ENCODE data around the gene FABP3. TPM values are rescaled to one million over a fixed set of nuclear protein-coding genes. Genes with fewer than 3 reads are reported as not detected.

The FABP3 gene
- total and polyA plus RNA-seq, 4 donors, result 1.7 to 39.8 (median 13.3) TPM

GRCh38 chr1:31415658-31416057 is 42.8 kb upstream of the FABP3 start:
- no peak for ATAC-seq (ENCODE audit: insufficient read depth, low FRiP score)
- WGBS, 2 donors, result 91 to 100% methylated on average over 2 of the region's 2 CpGs

GRCh38 chr1:31414980-31415370 is 42.1 kb upstream of the FABP3 start:
- TF ChIP-seq, protein P1, sequence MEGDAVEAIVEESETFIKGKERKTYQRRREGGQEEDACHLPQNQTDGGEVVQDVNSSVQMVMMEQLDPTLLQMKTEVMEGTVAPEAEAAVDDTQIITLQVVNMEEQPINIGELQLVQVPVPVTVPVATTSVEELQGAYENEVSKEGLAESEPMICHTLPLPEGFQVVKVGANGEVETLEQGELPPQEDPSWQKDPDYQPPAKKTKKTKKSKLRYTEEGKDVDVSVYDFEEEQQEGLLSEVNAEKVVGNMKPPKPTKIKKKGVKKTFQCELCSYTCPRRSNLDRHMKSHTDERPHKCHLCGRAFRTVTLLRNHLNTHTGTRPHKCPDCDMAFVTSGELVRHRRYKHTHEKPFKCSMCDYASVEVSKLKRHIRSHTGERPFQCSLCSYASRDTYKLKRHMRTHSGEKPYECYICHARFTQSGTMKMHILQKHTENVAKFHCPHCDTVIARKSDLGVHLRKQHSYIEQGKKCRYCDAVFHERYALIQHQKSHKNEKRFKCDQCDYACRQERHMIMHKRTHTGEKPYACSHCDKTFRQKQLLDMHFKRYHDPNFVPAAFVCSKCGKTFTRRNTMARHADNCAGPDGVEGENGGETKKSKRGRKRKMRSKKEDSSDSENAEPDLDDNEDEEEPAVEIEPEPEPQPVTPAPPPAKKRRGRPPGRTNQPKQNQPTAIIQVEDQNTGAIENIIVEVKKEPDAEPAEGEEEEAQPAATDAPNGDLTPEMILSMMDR (IDR thresholded peaks at IDR 0.05; ENCODE audit: control extremely low read depth, extremely low read depth), result no peak
- H3K4me1 ChIP-seq (ENCODE audit: control insufficient read depth in 5 of 5, insufficient read depth in 5 of 5, low read length in 5 of 5), result peaks cover 0 to 15% (median 6%) of the 10 kb centered on the region in 5 donors
- H3K4me3 ChIP-seq, result no peak overlapping the region
- no peak overlapping the region for H3K27ac ChIP-seq (ENCODE audit: low read depth in 1 of 2, low read length in 1 of 2)
- ATAC-seq (ENCODE audit: insufficient read depth, low FRiP score) (no peak), DNase-seq (no peak)
- 95 to 98% methylated on average over 4 of the region's 4 CpGs for WGBS, 2 donors
- H3K9ac ChIP-seq (ENCODE audit: insufficient read depth in 1 of 2, low read length in 2 of 2), result no peak overlapping the region
- peaks cover 0 to 8% (median 0%) of the 10 kb centered on the region in 3 donors for H3K27me3 ChIP-seq (ENCODE audit: control insufficient read depth in 3 of 3, insufficient read depth in 3 of 3, low read length in 2 of 3)
- H3K9me3 ChIP-seq (ENCODE audit: control insufficient read depth in 4 of 4, insufficient read depth in 3 of 4, low read length in 3 of 4), result peaks cover 0 to 2% (median 0%) of the 10 kb centered on the region in 4 donors
- H3K36me3 ChIP-seq (ENCODE audit: control insufficient read depth in 4 of 4, insufficient read depth in 4 of 4, low read length in 4 of 4), result no peaks in the 10 kb centered on the region

More at GRCh38 chr1:31415658-31416057, 42.8 kb upstream of the FABP3 start:
- H3K4me3 ChIP-seq, result no peak overlapping the region
- no peak overlapping the region for H3K27ac ChIP-seq (ENCODE audit: low read depth in 1 of 2, low read length in 1 of 2)
- peaks cover 0 to 8% (median 0%) of the 10 kb centered on the region in 3 donors for H3K27me3 ChIP-seq (ENCODE audit: control insufficient read depth in 3 of 3, insufficient read depth in 3 of 3, low read length in 2 of 3)
- H3K36me3 ChIP-seq (ENCODE audit: control insufficient read depth in 4 of 4, insufficient read depth in 4 of 4, low read length in 4 of 4), result no peaks in the 10 kb centered on the region
- no peak for DNase-seq
- peaks cover 0 to 2% (median 0%) of the 10 kb centered on the region in 4 donors for H3K9me3 ChIP-seq (ENCODE audit: control insufficient read depth in 4 of 4, insufficient read depth in 3 of 4, low read length in 3 of 4)
- TF ChIP-seq, protein P1 (IDR thresholded peaks at IDR 0.05; ENCODE audit: control extremely low read depth, extremely low read depth), result no peak
- H3K9ac ChIP-seq (ENCODE audit: insufficient read depth in 1 of 2, low read length in 2 of 2), result no peak overlapping the region
- peaks cover 0 to 15% (median 6%) of the 10 kb centered on the region in 5 donors for H3K4me1 ChIP-seq (ENCODE audit: control insufficient read depth in 5 of 5, insufficient read depth in 5 of 5, low read length in 5 of 5)

DNA sequence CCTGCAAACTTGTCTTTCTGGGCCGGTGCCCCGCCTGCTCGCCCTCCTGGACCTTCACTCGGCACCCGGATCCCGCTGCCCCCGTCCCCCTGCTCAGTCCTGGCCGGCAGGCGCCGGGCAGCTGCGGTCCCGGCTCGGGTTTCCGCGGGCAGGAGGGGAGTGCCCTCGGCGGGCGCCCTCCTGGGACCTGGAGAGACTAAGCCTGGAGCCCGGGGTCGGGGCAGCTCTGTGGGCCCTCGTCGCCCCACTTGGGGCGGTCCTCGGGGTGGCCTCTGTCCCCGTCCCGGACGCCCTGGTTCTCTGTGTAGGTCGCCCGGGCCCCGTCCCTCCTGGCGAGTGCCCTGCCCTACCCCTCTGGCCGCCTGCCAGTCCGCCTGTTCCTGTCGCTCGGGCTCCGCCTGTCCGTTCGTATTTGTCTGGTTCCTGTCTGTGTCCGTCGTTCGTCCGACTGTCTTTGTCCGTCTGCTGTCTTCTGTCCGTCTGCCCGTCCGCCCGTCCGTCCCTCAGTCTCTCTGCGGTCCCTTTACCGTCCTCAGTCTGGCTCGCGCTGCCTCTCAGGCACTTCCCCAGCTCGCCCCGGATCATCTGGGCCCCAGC is 40.6 kb upstream of the FABP3 start:
- Histone ChIP-seq H3K27me3 (ENCODE audit: control insufficient read depth in 3 of 3, insufficient read depth in 3 of 3, low read length in 2 of 3) (peaks cover 0 to 8% (median 0%) of the 10 kb centered on the region in 3 donors), H3K36me3 (ENCODE audit: control insufficient read depth in 4 of 4, insufficient read depth in 4 of 4, low read length in 4 of 4) (no peaks in the 10 kb centered on the region), H3K9ac (ENCODE audit: insufficient read depth in 1 of 2, low read length in 2 of 2) (peak overlapping the region in 1 of 2 donors; percentile 63), H3K4me3 (peak overlapping the region; percentile 57), H3K4me1 (ENCODE audit: control insufficient read depth in 5 of 5, insufficient read depth in 5 of 5, low read length in 5 of 5) (peaks cover 0 to 15% (median 6%) of the 10 kb centered on the region in 5 donors), H3K9me3 (ENCODE audit: control insufficient read depth in 4 of 4, insufficient read depth in 3 of 4, low read length in 3 of 4) (peaks cover 0 to 2% (median 0%) of the 10 kb centered on the region in 4 donors), H3K27ac (ENCODE audit: low read depth in 1 of 2, low read length in 1 of 2) (peak overlapping the region; percentile 79 to 82)
- ATAC-seq (ENCODE audit: insufficient read depth, low FRiP score), result peak; percentile 76
- WGBS, 2 donors, result 0% methylated on average over 51 to 54 of the region's 54 CpGs
- TF ChIP-seq, protein P1 (IDR thresholded peaks at IDR 0.05; ENCODE audit: control extremely low read depth, extremely low read depth), result no peak
- peak; percentile 69 to 74 (median 73) for DNase-seq
